HG02973 (cell line): ENCODE results near the gene APOO.
A peak's percentile ranks its signal among the peaks of the same experiment; 100 is the strongest.
"Not testable (repeated sequence)": the region's sequence is repeated elsewhere in the genome, so short reads cannot be mapped to it uniquely, and the experiment has no call there.

Source experiments
- ATAC-seq: cut with Tn5 transposase; IDR thresholded peaks from one replicate; pipeline ENCODE4 v1.9.1; 2021; ENCODE audit warnings: moderate library complexity; ENCODE audit not compliant: unreplicated experiment

APOO gene

GRCh38 chrX:23904096-23904495 lies 3.6 kb downstream of the APOO start:
- ATAC-seq, result no peak

- no peak for ATAC-seq
Observed at GRCh38 chrX:23902419-23902818, 5.3 kb downstream of the APOO start.

- peak; percentile 61 for ATAC-seq
Observed at GRCh38 chrX:23901805-23902204, 5.9 kb downstream of the APOO start.

GRCh38 chrX:23901060-23901459 lies 6.7 kb downstream of the APOO start:
- ATAC-seq, result no peak

GRCh38 chrX:23900220-23900797 lies 7.4 kb downstream of the APOO start:
- no peak for ATAC-seq

- ATAC-seq, result no peak
Observed at GRCh38 chrX:23898412-23898959, 9.3 kb downstream of the APOO start.

GRCh38 chrX:23896981-23897380 lies 10.8 kb downstream of the APOO start:
- no peak for ATAC-seq

GRCh38 chrX:23896539-23896938 lies 11.2 kb downstream of the APOO start:
- ATAC-seq, result not testable (repeated sequence)

GRCh38 chrX:23894993-23895392 lies 12.7 kb downstream of the APOO start:
- ATAC-seq, result not testable (repeated sequence)

GRCh38 chrX:23890933-23891332 lies 16.8 kb downstream of the APOO start:
- ATAC-seq, result no peak

GRCh38 chrX:23888887-23889501 lies 18.7 kb downstream of the APOO start:
- ATAC-seq, result no peak

- no peak for ATAC-seq
Observed at GRCh38 chrX:23887918-23888317, 19.8 kb downstream of the APOO start.

GRCh38 chrX:23887451-23887850 lies 20.3 kb downstream of the APOO start:
- ATAC-seq, result no peak

GRCh38 chrX:23885803-23886202 lies 21.9 kb downstream of the APOO start:
- no peak for ATAC-seq

GRCh38 chrX:23884427-23885024 lies 23.2 kb downstream of the APOO start:
- ATAC-seq, result no peak

GRCh38 chrX:23883737-23884354 lies 23.9 kb downstream of the APOO start:
- no peak for ATAC-seq

GRCh38 chrX:23879380-23880090 lies 28.2 kb downstream of the APOO start:
- no peak for ATAC-seq

GRCh38 chrX:23871905-23872546 lies 35.7 kb downstream of the APOO start:
- no peak for ATAC-seq

- ATAC-seq, result no peak
Observed at GRCh38 chrX:23870041-23870440, 37.7 kb downstream of the APOO start.

GRCh38 chrX:23864742-23865326 lies 42.9 kb downstream of the APOO start:
- no peak for ATAC-seq
